GM12801 (cell line): Measurements from ENCODE around the gene GABRR1.

Source experiments
- TF ChIP-seq, protein P1 (sequence below): IDR thresholded peaks from one replicate; pipeline ENCODE4 v1.5.1; 2011; ENCODE audit warnings: control low read depth; ENCODE audit not compliant: insufficient read length; ENCODE audit errors: extremely low read depth

Gene GABRR1

DNA sequence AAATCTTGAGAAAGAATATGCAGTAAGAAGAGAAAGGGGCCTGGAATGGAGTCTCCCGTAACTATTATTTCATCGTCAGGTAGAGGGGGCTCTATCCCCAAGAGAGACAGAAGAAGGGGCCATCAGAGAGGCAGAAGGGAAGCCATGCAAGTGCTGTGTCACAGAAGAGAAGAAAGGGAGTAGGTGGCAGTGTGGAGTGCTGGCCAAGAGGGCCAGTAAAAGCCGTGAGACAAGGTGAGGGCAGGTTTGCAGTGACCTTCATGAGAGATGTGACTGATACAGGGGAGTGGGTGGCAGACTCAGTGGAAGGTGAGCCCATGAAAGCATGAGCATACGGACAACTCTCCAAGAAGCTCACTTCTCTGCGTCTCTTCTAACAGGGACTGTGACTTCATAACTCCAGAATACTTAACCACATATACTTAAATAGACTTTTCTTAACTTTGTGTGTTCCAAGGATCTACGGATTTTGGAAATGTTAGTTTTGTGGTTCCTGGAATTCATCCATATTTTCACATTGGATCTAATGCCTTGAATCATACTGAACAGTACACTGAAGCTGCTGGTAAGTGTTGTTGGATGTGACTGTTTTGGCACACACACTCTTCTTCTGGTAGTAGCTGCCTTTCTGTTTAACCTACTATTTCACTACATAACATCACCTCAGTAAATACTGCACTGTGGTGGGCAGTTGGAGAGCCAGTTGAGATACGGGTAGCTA is 55.7 kb downstream of the GABRR1 start:
- TF ChIP-seq, protein P1, sequence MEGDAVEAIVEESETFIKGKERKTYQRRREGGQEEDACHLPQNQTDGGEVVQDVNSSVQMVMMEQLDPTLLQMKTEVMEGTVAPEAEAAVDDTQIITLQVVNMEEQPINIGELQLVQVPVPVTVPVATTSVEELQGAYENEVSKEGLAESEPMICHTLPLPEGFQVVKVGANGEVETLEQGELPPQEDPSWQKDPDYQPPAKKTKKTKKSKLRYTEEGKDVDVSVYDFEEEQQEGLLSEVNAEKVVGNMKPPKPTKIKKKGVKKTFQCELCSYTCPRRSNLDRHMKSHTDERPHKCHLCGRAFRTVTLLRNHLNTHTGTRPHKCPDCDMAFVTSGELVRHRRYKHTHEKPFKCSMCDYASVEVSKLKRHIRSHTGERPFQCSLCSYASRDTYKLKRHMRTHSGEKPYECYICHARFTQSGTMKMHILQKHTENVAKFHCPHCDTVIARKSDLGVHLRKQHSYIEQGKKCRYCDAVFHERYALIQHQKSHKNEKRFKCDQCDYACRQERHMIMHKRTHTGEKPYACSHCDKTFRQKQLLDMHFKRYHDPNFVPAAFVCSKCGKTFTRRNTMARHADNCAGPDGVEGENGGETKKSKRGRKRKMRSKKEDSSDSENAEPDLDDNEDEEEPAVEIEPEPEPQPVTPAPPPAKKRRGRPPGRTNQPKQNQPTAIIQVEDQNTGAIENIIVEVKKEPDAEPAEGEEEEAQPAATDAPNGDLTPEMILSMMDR, result no peak

DNA sequence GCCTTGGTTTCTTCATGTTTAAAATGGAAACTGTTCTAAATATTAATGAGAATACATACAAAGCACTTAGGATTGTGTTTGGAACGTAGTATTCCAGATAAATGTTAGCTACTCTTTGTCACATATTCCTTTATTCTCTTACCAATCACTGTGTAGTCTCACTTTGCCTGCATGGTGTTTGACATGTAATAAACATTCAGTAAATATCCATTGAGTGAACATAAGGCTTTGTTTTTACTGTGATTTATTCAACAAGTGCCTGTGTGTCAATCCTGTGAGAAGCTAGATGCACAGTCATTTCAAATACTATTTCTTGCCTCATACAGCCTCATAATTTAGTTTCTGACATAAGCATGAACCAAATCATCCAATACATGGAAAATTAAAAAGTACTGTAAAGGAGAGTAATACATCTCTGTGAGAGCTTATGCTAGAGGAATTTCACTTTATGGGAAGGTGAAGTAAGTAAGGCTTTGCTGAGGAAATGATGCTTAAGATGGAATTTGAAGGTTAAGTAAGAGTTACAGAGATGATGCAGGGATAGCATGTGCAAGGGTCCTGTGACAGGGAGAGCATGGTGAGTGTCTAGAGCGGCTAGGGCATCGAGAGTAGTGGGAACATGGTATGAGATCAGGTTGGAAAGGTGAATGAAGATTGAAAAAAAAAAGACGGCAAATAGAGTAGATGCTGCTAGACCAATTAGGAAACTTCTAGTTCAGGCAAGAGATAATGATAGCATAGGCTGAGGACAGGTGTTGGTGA is 56.6 kb downstream of the GABRR1 start:
- TF ChIP-seq, protein P1, result no peak

DNA sequence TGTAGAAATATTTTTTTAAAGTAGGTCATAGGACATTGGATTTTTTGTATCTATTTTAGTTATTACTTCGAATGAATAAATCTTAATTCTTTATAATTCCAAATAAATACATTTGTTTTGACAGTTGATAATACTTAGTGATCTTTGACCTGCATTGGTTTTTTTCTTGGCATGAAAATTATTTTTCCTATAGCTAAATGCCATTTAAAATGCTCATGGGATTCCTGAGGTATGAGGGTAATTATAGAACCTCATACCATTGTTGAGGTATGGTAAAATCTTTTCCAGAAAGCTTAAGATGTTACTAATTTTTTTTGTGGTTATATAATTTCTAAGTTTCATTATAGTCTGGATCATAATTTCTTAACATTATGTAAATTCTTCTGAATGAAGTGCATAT is 63.0 kb downstream of the GABRR1 start:
- TF ChIP-seq, protein P1, result no peak

DNA sequence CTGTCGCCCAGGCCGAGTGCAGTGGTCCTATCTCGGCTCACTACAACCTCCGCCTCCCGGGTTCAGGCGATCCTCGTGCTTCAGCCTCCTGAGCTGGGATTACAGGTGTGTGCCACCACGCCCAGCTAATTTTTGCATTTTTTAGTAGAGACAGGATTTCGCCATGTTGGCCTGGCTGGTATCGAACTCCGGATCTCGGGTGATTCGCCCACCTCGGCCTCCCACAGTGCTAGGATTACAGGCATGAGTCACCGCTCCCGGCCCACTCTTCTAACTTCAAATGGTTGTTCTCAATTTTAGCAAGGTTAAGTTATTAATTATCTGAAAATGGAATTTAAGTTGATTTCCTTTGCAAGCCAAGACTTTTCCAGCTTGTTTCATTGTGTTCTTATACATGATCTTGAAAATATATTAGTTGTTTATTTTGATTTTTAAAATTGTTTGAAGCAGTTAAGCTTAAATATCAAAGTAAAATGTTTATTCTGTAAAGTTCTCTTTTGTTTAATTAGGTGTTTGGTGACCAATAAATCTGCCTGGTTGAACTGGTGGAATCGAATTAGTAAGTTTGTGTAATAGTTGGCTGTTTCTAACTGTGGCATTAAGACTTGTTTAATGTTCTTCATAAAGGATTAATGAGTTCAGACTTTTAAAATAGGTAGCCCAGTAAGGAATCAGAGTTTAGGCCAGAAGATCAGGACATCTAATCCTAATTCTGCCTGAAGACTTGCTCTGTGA is 69.0 kb downstream of the GABRR1 start:
- TF ChIP-seq, protein P1, result no peak

DNA sequence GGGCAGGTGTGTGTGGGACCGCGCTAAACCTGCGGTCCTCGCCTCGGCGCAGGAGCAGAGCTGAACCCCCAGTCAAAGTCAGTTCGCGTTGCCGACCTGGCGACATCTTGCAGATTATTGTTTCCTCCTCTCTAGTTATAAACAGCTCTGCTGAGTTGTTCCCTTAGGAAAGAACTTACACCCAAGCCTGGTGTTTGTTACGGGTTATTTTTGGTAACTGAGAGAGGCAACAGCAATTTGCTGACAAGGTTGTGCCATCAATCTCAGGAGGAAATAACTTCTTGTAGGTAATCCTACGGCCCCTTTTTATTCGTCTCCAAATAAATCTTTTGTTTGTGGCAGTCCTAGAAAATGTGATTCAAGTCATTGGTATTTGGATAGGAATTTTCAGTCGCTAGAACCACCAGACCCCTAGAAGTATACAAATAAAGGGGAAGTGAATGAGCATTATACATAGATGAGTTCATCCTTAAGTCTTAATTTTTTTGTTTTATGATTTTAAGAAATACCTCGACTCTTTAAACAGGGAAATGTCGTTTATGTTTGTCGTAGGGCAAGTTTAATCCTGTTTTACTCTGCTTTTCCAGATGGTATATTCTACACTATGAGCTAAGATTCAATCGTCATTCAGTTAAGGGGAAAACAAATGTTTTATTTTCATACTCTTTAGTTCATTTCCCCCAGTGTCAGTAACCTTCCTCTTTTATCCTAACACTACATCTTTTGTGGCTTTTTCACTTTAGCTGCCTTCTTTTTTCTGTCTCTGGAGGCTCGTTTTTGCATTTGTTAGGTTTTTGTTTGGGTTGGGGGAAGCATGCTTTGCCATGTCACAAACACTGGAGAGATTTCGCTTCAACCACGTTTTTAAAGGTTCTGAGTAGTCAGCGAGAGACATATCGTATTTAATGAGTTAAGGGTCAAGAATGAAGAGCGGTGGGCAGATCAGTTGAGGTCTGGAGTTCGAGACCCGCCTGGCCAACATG is 70.1 kb downstream of the GABRR1 start:
- TF ChIP-seq, protein P1, result no peak

DNA sequence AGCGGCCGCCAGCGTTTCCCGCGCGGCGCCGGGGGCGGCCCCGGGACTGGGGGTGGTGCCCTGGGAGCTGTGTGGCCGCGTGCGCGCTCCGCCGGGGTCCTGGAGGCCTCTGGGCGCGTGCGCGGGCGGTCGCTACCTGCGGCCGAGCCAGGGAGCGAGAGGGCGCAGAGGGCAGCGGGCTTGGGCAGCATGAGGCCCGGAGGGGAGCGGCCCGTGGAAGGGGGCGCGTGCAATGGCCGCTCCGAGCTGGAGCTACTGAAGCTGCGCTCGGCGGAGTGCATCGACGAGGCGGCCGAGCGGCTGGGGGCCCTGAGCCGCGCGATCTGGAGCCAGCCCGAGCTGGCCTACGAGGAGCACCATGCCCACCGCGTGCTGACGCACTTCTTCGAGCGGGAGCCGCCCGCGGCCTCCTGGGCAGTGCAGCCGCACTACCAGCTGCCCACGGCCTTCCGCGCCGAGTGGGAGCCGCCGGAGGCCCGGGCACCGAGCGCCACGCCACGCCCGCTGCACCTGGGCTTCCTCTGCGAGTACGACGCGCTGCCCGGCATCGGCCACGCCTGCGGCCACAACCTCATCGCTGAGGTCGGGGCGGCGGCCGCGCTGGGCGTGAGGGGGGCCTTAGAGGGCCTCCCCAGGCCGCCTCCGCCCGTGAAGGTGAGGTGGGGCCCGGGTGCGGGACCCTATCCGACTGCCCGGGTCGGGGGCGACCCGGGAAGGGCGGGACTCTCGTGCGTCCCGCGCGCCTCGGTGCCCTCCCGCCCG is 71.0 kb downstream of the GABRR1 start, which contains the start of gene PM20D2:
Gene PM20D2, plus strand, starts transcription at position 100 of the 762 bp plus-strand sequence. Its CDS starts 90 bp downstream, at position 190.
- TF ChIP-seq, protein P1, result no peak
